Measurements from ENCODE around the gene B3GNT8. TPM values are rescaled to one million over a fixed set of nuclear protein-coding genes. Genes with fewer than 3 reads are reported as not detected.
"Not testable (repeated sequence)": the region's sequence is repeated elsewhere in the genome, so short reads cannot be mapped to it uniquely, and the experiment has no call there.

B3GNT8 gene
- total RNA-seq, 1 donor from 2014 or later = 2.0 TPM

DNA sequence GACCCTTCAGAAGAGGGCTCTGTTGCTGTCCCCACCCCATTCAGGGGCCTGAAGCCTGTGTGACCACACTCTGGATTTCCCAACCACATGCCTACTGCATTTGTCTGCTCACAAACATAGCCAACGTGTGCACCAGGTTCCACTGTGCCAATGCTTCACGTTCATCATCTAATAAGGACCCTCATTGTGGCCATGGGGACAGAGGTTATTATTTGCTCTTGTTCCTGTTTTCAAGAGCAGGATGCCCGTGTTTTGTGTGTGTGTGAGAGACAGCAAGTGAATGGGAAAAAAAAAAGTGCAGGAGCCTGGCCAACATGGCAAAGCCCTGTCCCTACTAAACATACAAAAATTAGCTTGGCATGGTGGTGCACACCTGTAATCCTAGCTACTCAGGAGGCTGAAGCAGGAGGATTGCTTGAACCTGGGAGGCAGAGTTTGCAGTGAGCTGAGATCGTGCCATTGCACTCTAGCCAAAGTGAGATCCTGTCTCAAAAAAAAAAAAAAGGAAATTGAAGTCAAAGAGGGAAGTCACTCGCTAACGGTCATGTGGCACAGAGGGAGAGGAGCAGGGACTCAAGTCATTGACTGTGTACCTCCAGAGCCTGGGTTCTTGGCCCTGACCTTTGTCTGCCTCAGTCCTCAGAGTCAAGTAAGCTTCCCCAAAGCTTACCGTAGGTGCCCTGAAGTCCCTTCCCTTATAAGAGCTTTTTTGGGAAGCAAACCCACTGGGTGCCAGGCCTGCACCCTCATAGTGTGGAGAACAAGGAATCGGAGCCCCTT lies 6.9 kb downstream of the B3GNT8 start:
- DNase-seq (ENCODE audit: low spot score in 2 of 2) = no peak
- FAIRE-seq = no peak

DNA sequence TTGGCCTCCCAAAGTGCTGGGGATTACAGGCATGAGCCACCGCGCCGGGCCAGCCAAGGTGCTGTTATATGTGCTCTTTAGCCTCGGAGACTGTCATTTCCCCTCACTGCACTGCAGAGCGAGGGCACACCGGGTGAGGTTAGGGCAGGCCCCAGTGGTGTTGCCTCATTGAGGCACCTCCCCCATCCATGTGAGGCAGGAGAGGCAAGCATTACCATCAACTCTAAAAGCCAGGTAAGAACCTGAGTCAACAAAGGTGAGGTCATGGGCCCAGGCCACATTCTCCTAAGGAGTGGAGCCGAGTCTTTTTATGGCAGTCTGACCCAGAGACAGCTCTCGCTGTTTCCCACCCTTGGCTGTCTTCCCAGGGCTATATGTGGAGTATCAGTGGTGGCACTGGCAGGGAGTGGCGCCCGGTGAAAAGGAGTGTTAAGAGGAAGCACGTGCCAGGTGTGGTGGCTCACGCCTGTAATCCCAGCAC lies 10.9 kb downstream of the B3GNT8 start:
- DNase-seq (ENCODE audit: low spot score in 2 of 2) (no peak), FAIRE-seq (no peak)

DNA sequence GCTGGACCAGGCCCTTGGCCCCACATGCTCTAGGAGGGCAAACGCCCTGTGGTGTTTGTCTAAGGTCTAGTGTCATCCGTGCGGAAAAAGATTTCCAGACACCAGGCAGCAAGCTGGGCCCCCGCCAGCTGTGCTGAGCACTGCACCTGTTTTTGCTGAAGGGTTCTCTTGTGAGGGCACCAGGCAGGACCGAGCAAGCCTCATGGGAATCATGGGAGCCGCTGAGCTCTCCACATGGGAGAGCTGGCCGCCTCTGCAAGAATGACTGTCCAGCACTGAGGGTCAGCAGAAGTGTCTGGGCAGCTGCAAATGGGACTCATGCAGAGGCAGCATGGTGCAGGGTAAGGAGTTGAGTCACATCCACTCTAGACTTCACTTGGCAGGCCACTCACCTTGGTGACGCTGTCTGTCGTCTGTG lies 12.0 kb downstream of the B3GNT8 start:
- no peak for FAIRE-seq
- DNase-seq (ENCODE audit: low spot score in 2 of 2) = no peak

DNA sequence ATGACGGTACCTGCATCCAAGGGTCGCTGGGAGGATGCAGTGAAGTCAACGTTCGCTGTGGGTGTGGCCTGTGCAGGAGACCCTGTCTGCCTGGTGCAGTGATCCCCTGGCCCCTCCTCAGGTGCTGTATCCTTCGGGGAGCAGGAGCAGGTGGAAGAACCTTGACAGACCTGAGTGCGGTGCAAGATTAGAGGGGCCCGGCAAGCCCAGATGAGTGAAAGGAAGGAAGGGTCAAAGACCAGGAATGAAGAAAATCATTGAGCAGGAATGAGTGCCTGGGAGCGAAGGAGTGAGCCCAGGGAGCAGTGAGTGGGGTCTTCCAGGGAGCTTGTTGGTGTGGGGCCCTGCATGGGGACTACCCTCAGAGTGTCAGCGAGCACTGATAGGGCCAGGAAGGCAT lies 12.7 kb downstream of the B3GNT8 start:
- FAIRE-seq = no peak
- DNase-seq (ENCODE audit: low spot score in 2 of 2) = no peak

DNA sequence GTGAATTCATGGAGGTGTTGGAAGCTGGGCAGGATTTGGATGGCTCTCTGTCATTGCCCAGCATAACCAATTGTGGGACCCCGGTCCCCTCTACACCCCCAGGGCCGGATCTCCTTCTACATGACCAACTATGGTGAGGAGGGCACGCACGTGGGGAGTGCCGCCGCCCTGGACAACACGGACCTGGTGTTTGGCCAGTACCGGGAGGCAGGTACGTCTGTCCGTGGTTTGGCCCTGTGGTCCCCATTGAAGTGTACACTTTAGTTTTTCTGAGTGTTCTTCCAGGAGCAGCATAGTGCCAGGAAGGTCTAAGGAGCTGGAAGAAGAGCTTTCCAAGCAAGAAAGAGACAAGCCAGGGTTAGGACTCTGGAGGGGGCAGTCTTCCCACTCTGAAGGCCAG lies 13.2 kb downstream of the B3GNT8 start:
- FAIRE-seq = no peak
- no peak for DNase-seq (ENCODE audit: low spot score in 2 of 2)

DNA sequence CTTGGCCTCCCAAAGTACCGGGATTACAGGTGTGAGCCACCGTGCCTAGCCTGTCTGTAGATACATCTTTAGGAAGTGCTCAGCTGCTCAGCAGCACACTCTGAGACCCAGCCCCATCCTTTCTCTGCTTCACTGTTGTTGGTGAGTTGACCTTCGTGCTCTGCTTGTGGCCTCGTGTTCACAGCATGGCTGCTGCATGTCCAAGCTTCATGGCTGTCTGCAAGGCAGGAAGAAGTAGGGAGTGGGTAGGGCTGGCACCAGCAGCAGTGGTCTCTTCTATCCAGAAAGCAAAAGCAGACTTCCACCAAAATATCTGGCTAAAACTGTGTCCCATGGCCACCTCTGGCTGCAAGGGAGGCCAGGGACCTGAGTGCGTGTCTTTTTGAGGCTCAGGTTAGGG lies 14.2 kb downstream of the B3GNT8 start:
- FAIRE-seq (no peak), DNase-seq (ENCODE audit: low spot score in 2 of 2) (no peak)

DNA sequence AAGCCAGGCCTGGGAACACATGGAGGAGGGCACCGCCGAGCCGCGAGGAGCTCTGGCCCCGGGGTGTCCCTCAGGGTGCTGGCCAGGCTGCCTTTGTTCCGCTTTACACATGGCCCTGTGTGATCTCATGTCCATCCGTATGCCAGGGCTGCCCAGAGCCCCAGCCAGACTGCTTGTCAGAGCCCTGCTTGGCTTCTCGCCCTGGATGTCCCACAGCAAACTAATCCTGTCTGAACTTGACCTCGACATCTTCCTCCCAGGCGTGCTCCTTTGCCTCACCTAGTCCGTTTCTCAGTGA lies 15.3 kb downstream of the B3GNT8 start:
- DNase-seq (ENCODE audit: low spot score in 2 of 2) (peak; percentile 44 to 66), FAIRE-seq (no peak)

DNA sequence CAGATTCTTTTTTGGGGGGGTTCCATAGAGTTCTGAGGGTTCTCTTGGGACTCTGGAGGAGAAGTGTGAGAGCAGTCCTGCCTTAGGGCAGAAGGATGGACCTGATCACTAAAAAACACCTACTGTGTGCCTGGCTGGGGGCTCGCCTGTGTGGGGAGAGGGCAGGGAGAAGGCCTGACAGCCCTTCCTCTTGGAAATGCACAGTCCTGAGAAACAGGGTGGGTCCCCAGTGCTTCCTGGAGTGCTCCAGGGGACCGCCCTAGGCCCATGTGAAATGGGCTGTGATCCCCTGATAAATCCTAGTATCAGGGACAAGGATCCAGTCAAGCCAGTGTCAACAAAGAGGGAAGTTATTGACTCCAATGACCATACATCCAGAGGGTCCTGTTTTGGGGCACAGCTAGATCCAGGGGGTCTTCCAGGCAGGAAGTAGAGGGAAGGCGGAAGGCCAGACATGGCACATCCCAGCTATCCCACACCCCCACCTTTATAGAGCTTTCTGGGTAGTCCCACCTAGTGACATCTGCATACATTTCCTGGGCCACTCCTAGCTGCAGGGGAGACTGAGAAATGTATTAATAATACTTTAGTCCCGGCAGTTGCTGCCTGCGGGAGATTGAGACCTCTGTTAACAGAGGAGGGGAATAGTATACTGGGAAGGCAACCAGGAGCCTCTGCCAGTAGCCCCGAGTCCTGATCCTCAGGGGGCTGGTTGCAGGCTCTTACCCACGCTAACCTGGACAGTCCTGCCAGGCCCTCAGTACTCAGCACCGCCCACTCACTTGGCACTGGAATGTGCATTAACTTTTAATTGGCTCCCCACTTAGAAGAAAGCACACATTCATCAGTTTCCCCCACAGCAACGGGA lies 15.8 kb downstream of the B3GNT8 start:
- DNase-seq (ENCODE audit: low spot score in 2 of 2) (no peak), FAIRE-seq (no peak)

DNA sequence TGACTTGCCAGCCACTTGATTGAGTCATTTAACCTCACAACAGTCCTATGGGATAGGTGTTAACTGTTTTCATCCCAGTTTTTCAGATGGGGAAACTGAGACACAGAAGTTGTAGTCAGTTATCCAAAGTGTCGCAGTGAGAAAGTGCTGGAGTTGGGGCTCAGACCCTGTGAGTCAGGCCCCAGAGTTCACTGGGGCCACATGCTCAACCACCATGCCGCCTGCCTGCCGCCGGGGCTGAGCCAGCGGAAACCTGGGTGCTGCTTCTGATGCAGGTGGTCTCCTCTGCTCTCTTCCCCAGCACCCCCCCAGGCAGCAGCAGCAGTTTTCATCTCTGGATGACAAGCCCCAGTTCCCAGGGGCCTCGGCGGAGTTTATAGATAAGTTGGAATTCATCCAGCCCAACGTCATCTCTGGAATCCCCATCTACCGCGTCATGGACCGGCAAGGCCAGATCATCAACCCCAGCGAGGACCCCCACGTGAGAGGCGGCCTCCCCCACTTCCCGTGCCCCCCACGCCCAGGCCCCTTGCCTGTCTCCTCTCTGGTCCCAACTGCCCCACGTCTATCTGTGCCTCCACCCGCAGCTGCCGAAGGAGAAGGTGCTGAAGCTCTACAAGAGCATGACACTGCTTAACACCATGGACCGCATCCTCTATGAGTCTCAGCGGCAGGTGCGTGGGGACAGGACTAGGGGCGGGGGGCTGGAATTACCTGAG lies 16.7 kb downstream of the B3GNT8 start:
- DNase-seq (ENCODE audit: low spot score in 2 of 2) = no peak
- no peak for FAIRE-seq

DNA sequence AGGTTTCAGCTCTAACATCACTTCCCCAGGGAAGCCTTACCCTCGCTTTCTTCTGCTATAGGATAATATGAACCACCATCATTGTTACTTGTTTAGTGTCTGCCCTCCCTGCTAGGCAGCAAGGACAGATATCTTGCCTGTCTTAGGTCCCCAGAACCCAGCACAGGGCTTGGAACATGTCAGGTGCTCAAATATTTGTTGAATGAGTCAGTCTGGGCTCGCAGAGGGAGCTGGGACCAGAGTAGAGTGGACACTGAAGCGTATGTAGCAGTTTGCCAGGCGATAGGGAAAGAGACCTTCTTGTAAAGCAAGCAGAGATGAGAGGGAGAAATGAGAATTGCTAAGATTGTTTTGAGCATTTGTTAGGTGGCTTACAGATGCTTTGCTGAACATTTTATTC lies 17.9 kb downstream of the B3GNT8 start:
- no peak for FAIRE-seq

DNA sequence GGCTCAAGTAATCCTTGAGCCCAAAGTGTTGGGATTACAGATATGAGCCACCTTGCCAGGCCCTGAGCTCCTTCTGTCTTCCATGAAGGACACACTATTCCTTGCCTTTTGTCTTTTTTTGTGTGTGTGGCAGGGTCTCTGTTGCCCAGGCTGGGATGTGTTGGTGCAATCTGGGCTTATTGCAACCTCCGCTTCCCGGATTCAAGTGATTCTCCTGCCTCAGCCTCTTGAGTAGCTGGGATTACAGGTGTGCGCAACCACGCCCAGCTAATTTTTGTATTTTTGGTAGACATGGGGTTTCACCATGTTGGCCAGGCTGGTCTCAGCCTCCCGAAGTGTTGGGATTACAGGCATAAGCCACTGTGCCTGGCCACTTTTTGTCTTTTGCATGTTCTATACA lies 18.3 kb downstream of the B3GNT8 start:
- not testable (repeated sequence) for DNase-seq (ENCODE audit: low spot score in 2 of 2); FAIRE-seq

More for the DNA sequence above, 17.9 kb downstream of the B3GNT8 start:
- DNase-seq (ENCODE audit: low spot score in 2 of 2) = no peak

DNA sequence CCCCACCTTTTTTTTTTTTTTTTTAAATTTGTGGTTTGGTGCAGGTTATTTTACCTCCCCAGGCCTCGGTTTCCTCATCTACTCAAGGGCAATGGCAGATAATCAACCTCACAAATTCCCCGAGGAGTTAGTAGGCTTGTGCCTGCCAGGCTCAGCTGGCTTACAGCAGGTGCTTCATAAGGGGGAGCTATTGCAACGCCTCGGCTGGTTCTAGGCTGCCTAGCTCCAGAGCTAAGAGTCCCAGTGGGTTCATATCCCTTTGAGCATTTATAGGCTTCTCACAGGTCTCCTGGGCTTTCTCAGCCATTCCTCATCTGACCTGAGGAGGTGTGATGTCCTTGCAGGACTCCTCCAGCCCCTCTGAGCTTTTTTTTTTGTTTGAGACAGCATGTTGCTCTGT lies 18.9 kb downstream of the B3GNT8 start:
- FAIRE-seq (no peak), DNase-seq (ENCODE audit: low spot score in 2 of 2) (no peak)

DNA sequence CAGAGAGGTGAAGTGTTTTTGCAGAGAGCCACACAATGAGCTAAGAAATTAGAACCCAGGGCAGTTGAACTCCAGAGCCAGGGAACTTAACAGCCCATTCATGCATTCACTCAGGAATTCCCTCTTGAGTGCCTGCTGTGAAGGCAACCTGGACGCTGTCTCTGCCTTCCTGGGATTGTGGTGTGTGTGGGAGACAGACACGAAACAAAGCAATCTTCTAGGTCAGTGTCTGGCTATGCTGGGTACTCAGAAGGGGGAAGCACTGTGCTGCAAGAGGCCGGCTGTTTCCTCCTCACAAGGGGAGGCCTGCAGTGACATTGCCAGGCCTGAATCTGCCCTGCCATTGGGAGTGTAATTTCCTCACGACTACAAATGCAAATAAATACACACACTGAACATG lies 19.9 kb downstream of the B3GNT8 start:
- DNase-seq (ENCODE audit: low spot score in 2 of 2) (no peak), FAIRE-seq (no peak)

DNA sequence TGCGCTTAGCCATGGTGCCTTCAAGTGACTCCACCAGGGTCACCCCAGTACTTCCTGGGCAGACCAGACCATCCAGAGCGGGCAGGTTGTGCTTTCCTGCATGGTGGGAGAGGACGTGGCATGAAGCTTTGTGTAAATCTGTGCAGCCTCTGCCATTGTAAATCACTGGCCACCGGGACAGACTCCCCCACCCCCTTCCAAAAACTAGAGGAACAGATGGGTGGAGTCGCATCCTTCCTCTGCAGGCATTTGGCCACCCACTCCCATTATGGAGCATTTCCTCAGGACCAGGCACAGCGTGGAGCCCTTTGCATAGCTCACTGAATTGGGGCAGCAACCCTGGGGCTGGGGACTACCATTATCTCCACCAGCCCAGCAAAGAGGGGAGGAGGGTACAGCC lies 21.4 kb downstream of the B3GNT8 start:
- no peak for DNase-seq (ENCODE audit: low spot score in 2 of 2)
- no peak for FAIRE-seq

DNA sequence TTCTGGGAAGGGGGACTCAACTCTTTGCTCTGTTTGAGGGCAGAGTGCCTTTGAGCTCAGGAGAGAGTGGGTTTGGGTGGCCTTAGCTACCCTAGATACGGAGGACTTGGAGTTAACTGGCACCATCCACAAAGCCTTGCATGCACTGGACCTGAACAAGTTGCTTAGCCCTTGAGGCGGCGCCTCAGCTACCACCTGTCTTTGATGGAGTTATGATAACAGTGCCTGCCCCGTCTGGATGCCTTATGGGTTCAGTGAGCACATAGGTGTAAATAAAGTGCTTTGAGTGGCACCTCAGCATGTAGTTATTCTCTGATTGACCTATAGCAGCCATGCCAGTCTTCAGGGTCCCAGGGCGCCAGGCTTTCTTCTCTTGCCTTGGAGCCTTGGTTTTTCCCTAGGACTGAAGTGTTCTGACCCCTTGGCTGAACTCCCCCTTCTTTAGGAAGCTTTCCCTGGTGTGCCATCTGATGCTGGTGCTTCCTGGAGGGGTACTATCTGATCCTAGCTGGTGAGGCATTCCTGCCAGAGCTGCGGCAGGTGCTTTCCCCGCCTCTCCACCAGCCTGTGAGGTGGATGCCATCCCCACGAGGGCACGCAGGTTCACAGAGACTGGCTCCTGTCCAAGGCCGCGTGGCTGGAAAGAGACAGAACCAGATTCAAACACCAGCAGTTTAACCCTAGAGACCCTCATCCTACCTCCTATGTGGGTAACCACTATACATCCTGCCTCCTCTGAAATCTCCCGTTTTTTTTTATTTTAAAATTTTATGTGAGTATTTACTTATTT lies 23.8 kb downstream of the B3GNT8 start:
- no peak for DNase-seq (ENCODE audit: low spot score in 2 of 2)
- FAIRE-seq = no peak

DNA sequence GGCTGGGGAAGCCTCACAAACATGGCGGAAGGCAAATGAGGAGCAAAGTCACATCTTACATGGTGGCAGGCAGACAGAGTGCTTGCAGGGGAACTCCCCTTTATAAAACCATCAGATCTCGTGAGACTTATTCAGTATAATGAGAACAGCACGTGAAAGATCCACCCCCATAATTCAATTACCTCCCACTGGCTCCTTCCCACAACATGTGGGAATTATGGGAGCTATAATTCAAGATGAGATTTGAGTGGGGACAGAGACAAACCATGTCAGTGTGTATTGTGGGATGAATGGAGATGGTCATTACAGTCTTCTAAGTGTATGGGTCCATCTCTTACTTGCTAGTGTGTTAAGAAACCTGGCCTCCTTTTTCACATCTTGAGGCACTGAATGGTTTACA lies 25.2 kb downstream of the B3GNT8 start:
- FAIRE-seq (no peak), DNase-seq (ENCODE audit: low spot score in 2 of 2) (no peak)

DNA sequence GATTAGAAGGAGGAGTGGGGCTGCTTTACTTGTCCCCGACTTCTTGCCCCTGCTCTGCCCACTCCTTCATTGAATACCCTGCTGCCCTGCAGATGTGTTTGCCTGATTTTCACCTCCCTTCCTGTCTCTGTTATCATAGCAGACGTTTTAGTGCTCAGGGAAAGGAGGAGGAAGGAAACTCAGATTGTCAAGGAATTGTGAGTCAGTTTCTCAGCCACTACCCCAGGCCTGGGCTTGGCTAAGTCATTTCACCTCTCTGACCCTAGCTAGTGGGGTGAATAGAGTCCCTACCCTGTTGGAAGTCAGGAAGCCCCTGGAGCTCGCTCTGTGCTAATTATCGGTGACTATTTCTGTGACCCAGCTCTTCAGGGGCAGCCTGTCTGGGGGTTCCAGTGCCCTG lies 25.7 kb downstream of the B3GNT8 start:
- no peak for DNase-seq (ENCODE audit: low spot score in 2 of 2)
- FAIRE-seq = no peak

DNA sequence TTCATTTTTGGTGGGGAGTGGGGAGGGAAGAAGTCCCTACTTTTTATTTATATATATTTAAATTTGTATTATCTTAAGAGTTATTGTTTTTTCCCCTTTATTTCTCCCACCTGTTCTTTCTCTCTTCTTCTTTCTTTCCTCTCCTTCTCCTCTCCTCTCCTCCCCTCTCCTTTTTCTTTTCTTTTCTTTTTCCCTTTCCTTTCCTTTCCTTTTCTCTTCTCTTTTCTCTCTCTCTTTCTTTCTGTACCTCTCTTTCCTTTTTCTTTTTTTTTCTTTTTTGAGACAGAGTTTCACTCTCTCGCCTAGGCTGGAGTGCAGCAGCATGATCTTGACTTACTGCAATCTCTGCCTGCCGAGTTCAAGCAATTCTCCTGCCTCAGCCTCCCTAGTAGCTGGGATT lies 27.6 kb downstream of the B3GNT8 start:
- no peak for FAIRE-seq

DNA sequence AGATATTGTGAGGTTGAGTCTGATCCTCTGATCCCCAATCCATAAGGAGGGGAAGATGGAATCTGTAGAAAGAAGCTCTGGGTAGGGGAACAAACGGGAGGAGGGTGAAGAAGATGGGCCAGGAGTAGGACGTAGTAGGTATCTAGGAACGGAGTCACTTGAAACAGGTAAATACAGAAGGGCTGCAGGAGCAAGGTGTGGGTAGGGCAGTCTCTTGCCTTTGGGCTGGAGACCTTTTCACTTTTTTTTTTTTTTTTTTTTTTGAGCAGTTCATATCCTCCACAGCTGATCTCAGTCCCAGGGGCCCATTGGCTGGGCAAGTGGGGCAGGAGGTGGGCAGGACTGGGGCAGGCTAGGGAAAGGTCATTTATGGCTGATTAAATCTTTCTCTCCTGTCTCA lies 28.1 kb downstream of the B3GNT8 start:
- no peak for FAIRE-seq

More for the DNA sequence above, 27.6 kb downstream of the B3GNT8 start:
- DNase-seq (ENCODE audit: low spot score in 2 of 2) = no peak

DNA sequence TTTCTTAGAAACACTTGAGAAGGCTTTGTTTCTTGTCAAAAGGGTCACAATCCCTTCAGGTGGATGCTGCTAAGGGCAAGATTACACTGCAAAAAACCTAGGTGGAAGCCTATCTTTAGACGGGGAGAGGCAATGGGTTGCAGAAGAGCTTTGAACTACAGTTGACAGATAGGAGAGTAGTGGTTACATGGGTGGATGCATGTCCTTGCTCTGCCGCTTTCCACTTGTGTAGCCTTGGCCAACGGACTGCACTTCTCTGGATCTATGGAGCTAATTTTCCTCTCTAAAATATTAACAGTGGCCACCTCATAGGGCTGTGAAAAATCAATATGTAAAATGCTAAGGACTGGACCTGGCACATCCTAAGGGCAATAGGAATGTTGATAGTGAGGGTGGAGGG lies 28.6 kb downstream of the B3GNT8 start:
- FAIRE-seq = no peak
- no peak for DNase-seq (ENCODE audit: low spot score in 2 of 2)

More for the DNA sequence above, 28.1 kb downstream of the B3GNT8 start:
- no peak for DNase-seq (ENCODE audit: low spot score in 2 of 2)
